Measurements from ENCODE around the gene CHRNA4.

CHRNA4 gene

GRCh38 chr20:63333241-63333836 is 27.8 kb downstream of the CHRNA4 start:
- no peak for DNase-seq (ENCODE audit: low spot score)

- DNase-seq (ENCODE audit: low spot score) = no peak
Measured at GRCh38 chr20:63332488-63333240, 28.5 kb downstream of the CHRNA4 start.

GRCh38 chr20:63331741-63332400 is 29.3 kb downstream of the CHRNA4 start:
- no peak for DNase-seq (ENCODE audit: low spot score)

- DNase-seq (ENCODE audit: low spot score) = no peak
Measured at GRCh38 chr20:63330940-63331339, 30.2 kb downstream of the CHRNA4 start.

GRCh38 chr20:63330084-63330760 is 30.9 kb downstream of the CHRNA4 start:
- DNase-seq (ENCODE audit: low spot score) = no peak

GRCh38 chr20:63329331-63330083 is 31.6 kb downstream of the CHRNA4 start:
- no peak for DNase-seq (ENCODE audit: low spot score)

GRCh38 chr20:63328718-63329275 is 32.4 kb downstream of the CHRNA4 start:
- DNase-seq (ENCODE audit: low spot score) = no peak

- DNase-seq (ENCODE audit: low spot score) = no peak
Measured at GRCh38 chr20:63328026-63328700, 33.0 kb downstream of the CHRNA4 start.

GRCh38 chr20:63327231-63327745 is 33.9 kb downstream of the CHRNA4 start:
- no peak for DNase-seq (ENCODE audit: low spot score)

GRCh38 chr20:63326314-63327230 is 34.6 kb downstream of the CHRNA4 start:
- DNase-seq (ENCODE audit: low spot score) = no peak

GRCh38 chr20:63325554-63326313 is 35.4 kb downstream of the CHRNA4 start:
- DNase-seq (ENCODE audit: low spot score) = no peak

GRCh38 chr20:63325021-63325471 is 36.1 kb downstream of the CHRNA4 start:
- DNase-seq (ENCODE audit: low spot score) = no peak

GRCh38 chr20:63323357-63323981 is 37.7 kb downstream of the CHRNA4 start:
- peak; percentile 65 for DNase-seq (ENCODE audit: low spot score)

- no peak for DNase-seq (ENCODE audit: low spot score)
Measured at GRCh38 chr20:63322933-63323273, 38.2 kb downstream of the CHRNA4 start.

- no peak for DNase-seq (ENCODE audit: low spot score)
Measured at GRCh38 chr20:63322146-63322932, 38.8 kb downstream of the CHRNA4 start.

GRCh38 chr20:63321148-63321831 is 39.9 kb downstream of the CHRNA4 start:
- DNase-seq (ENCODE audit: low spot score) = no peak

GRCh38 chr20:63320616-63321147 is 40.5 kb downstream of the CHRNA4 start:
- no peak for DNase-seq (ENCODE audit: low spot score)

Data from HuH-7 (cell line).